AG04450 (cell line): ENCODE data around the gene ABCB11. TPM values are rescaled to one million over a fixed set of nuclear protein-coding genes. Genes with fewer than 3 reads are reported as not detected.
"Not testable (repeated sequence)": the region's sequence is repeated elsewhere in the genome, so short reads cannot be mapped to it uniquely, and the experiment has no call there.

ENCODE experiments used
- CTCF ChIA-PET: fragments of 300-600, 350-600 bp; formaldehyde crosslinking; extraction: SDS; loops from one replicate; lab custom pipeline; 2022; ENCODE audit warnings: antibody characterized with exemption, inconsistent platforms; lab: Charles Lee
- POLR2A ChIA-PET: fragments of 350-600 bp; formaldehyde crosslinking; extraction: SDS; loops from one replicate; lab custom pipeline; 2021; ENCODE audit warnings: antibody characterized with exemption, inconsistent platforms; lab: Yijun Ruan, JAX
- DNase-seq: peaks from one replicate; pipeline ENCODE4 v3.0.0-alpha.2; 2011; ENCODE audit warnings: low read depth, low spot score
- H3K27ac ChIP-seq: one replicate; pipeline ENCODE4 v1.5.1; 2012; ENCODE audit warnings: low read depth, low read length, control low read depth
- H3K27me3 ChIP-seq: one replicate; pipeline ENCODE4 v1.6.0; 2012; ENCODE audit warnings: low read length; ENCODE audit not compliant: control insufficient read depth, insufficient read depth
- H3K4me3 ChIP-seq: 2 replicates; pipeline ENCODE4 v1.5.1; 2011; ENCODE audit warnings: mild to moderate bottlenecking, low read depth, low read length, control low read depth
- H3K9me3 ChIP-seq: 2 replicates; pipeline ENCODE4 v1.5.1; 2012; ENCODE audit warnings: low read length; ENCODE audit not compliant: control insufficient read depth, insufficient read depth
- CTCF ChIP-seq: IDR thresholded peaks from 2 replicates; pipeline ENCODE4 v1.5.1; 2011; ENCODE audit warnings: low read depth, low read length, control low read depth, inconsistent platforms
- polyA plus RNA-seq: library from polyadenylated mRNA; depleted of rRNA; stranded (reverse); fragments of >200 nt; gene quantifications from 2 replicates; pipeline ENCODE4 v1.2.3, GENCODE V29; 2011

Gene ABCB11
- polyA plus RNA-seq, 1 experiment: not detected

GRCh38 chr2:168939061-168939460 lies 92.1 kb downstream of the ABCB11 start:
- no peak for TF ChIP-seq CTCF
- peaks cover 2% of the 10 kb centered on the region for H3K27me3 ChIP-seq
- no peaks in the 10 kb centered on the region for H3K9me3 ChIP-seq
- H3K27ac ChIP-seq: no peak overlapping the region
- ChIA-PET CTCF (interaction anchor here (1.6 kb wide), 1 partner anchor 10 kb away, joined by 8 read pairs; no protein-coding TSS in a partner anchor), POLR2A (no interaction called here)
- no peak overlapping the region for H3K4me3 ChIP-seq
- DNase-seq: no peak

- no peak for DNase-seq
- Histone ChIP-seq H3K27ac (no peak overlapping the region), H3K4me3 (no peak overlapping the region), H3K27me3 (peaks cover 2% of the 10 kb centered on the region), H3K9me3 (no peaks in the 10 kb centered on the region)
- POLR2A ChIA-PET: no interaction called here
- TF ChIP-seq CTCF: no peak
- CTCF ChIA-PET: interaction anchor here (0.7 to 3.5 kb wide), 2 partner anchors 12 to 162 kb away, joined by 3 to 13 read pairs; no protein-coding TSS in a partner anchor
Measured at GRCh38 chr2:168935810-168936581, 95.1 kb downstream of the ABCB11 start.

DNA sequence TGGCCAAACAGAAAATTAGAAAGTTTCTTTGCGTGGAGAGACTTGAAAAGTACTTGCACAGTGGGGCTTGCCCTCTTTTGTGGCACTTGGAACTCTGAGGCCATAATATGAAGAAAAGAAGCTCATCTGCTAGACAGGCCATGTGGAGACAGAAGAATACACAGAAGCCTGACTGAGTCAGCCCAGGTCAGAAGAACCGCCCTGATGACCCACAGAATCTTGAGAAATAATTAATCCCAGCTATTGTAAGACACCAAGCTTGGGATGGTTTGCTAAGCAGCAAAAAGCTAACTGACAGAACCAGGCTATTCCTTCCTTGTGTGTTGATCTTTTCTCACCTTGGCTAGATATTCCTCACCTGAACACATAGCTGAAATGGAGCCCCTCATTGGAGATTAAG lies 96.3 kb downstream of the ABCB11 start:
- no peak for TF ChIP-seq CTCF
- CTCF ChIA-PET: interaction anchor here (3.5 kb wide), 1 partner anchor 13 kb away, joined by 13 read pairs; no protein-coding TSS in a partner anchor
- POLR2A ChIA-PET: no interaction called here
- no peaks in the 10 kb centered on the region for H3K9me3 ChIP-seq
- no peak overlapping the region for H3K27ac ChIP-seq
- DNase-seq: no peak
- no peak overlapping the region for H3K4me3 ChIP-seq
- H3K27me3 ChIP-seq: peaks cover 2% of the 10 kb centered on the region

DNA sequence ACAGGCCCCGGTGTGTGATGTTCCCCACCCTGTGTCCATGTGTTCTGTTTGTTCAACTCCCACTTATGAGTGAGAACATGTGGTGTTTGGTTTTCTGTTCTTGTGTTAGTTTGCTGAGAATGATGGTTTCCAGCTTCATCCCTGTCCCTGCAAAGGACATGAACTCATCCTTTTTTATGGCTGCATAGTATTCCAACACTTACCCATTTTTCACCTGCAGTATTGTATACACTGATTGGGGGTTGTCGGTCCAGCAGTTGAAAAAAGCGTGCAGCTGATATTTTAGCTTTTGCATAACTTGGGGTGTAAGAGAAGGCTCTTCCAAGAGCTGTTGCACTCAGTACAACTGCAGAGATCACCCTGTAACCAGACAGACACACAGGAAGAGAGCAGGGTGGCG lies 99.0 kb downstream of the ABCB11 start:
- DNase-seq, H3K27ac ChIP-seq, POLR2A ChIA-PET, H3K4me3 ChIP-seq, H3K9me3 ChIP-seq, H3K27me3 ChIP-seq: not testable (repeated sequence)
- CTCF ChIA-PET: interaction anchor here (1.6 to 2.7 kb wide), 2 partner anchors 9 to 12 kb away, joined by 3 to 16 read pairs; no protein-coding TSS in a partner anchor

DNA sequence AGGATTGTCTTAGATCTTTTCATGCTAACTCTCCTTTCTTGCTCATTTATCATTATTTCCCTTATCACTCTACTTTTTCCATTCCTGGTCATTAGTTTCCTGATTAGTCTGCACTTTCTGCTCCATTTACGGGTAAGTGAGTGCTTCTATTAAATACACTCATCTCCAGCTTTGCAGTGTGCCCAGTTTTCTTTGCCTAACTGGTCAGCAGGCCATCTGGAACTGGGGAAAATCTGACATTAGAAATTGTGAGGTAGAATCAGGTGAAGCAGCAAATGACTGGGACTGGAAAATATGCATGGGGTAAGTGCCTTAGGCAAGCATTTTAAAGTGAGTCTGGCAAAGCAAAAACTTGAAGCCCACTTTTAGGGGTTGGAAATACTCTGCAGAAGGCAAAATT lies 100.9 kb downstream of the ABCB11 start:
- Histone ChIP-seq H3K9me3 (no peaks in the 10 kb centered on the region), H3K4me3 (no peak overlapping the region), H3K27me3 (no peaks in the 10 kb centered on the region), H3K27ac (no peak overlapping the region)
- no peak for TF ChIP-seq CTCF
- no peak for DNase-seq
- ChIA-PET CTCF (interaction anchor here (1.0 to 2.7 kb wide), 2 partner anchors 10 to 156 kb away, joined by 3 to 16 read pairs; no protein-coding TSS in a partner anchor), POLR2A (no interaction called here)
